Mesenchymal stem cell (in vitro differentiated cells and primary cell): ENCODE data around the gene GAMT.
A peak's percentile ranks its signal among the peaks of the same experiment; 100 is the strongest.

ENCODE experiments used
- DNase-seq: peaks from one replicate; pipeline ENCODE4 v3.0.0-alpha.2; 2013
- H2AFZ ChIP-seq: one replicate; pipeline ENCODE4 v1.6.1; 2013; ENCODE audit warnings: low read depth, mild to moderate bottlenecking, control low read depth, inconsistent platforms, low read length, moderate library complexity
- H2AK5ac ChIP-seq: 2 replicates; pipeline ENCODE4 v1.6.1; 2013; ENCODE audit warnings: low read length, moderate library complexity, mild to moderate bottlenecking, inconsistent platforms; ENCODE audit not compliant: severe bottlenecking
- H2BK120ac ChIP-seq: one replicate; pipeline ENCODE4 v1.6.1; 2013; ENCODE audit warnings: low read depth, mild to moderate bottlenecking, inconsistent platforms, low read length, moderate library complexity
- H2BK12ac ChIP-seq, 2 experiments: one replicate each; pipeline ENCODE4 v1.6.1; 2013; ENCODE audit warnings: inconsistent platforms in 2 of 2, low read length in 2 of 2, mild to moderate bottlenecking in 2 of 2, moderate library complexity in 2 of 2, control low read depth in 1 of 2
- H2BK15ac ChIP-seq: one replicate; pipeline ENCODE4 v1.6.1; 2013; ENCODE audit warnings: mild to moderate bottlenecking, low read depth, inconsistent platforms; ENCODE audit not compliant: poor library complexity, severe bottlenecking
- H2BK5ac ChIP-seq: 2 replicates; pipeline ENCODE4 v1.6.1; 2013; ENCODE audit warnings: low read depth, mild to moderate bottlenecking, low read length, control low read depth, inconsistent platforms; ENCODE audit not compliant: poor library complexity, severe bottlenecking
- H3K14ac ChIP-seq, 2 experiments: one replicate each; pipeline ENCODE4 v1.6.1; 2013; ENCODE audit warnings: inconsistent platforms in 2 of 2, low read length in 2 of 2, control low read depth in 1 of 2, mild to moderate bottlenecking in 1 of 2, moderate library complexity in 1 of 2
- H3K18ac ChIP-seq, 2 experiments: one replicate each; pipeline ENCODE4 v1.6.1; 2013; ENCODE audit warnings: inconsistent platforms in 2 of 2, low read length in 2 of 2, control low read depth in 1 of 2, low read depth in 1 of 2, mild to moderate bottlenecking in 1 of 2
- H3K23ac ChIP-seq, 2 experiments: one replicate each; pipeline ENCODE4 v1.6.1; 2013; ENCODE audit warnings: inconsistent platforms in 2 of 2, low read length in 2 of 2, mild to moderate bottlenecking in 2 of 2, moderate library complexity in 2 of 2, control low read depth in 1 of 2
- H3K27ac ChIP-seq: 2 replicates; pipeline ENCODE4 v1.5.1; 2013; ENCODE audit warnings: mild to moderate bottlenecking, moderate library complexity, low read length, control low read depth, inconsistent platforms; ENCODE audit not compliant: poor library complexity, severe bottlenecking
- H3K27me3 ChIP-seq, 2 experiments: 2 replicates each; pipeline versions ENCODE4 v1.6.1 to v1.7.0; 2013; ENCODE audit warnings: low read length in 2 of 2, mild to moderate bottlenecking in 2 of 2, moderate library complexity in 2 of 2, control low read depth in 1 of 2, inconsistent platforms in 1 of 2; ENCODE audit not compliant: control insufficient read depth in 1 of 2, insufficient read depth in 1 of 2
- H3K36me3 ChIP-seq, 2 experiments: 2 replicates each; pipeline versions ENCODE4 v1.6.1 to v1.7.0; 2013; ENCODE audit warnings: low read length in 2 of 2, control low read depth in 1 of 2, inconsistent platforms in 1 of 2, low read depth in 1 of 2, mild to moderate bottlenecking in 1 of 2; ENCODE audit not compliant: insufficient read depth in 2 of 2, control insufficient read depth in 1 of 2
- H3K4ac ChIP-seq, 2 experiments: one replicate each; pipeline ENCODE4 v1.6.1; 2013; ENCODE audit warnings: inconsistent platforms in 2 of 2, low read length in 2 of 2, mild to moderate bottlenecking in 2 of 2, moderate library complexity in 2 of 2, control low read depth in 1 of 2, low read depth in 1 of 2
- H3K4me1 ChIP-seq: 2 replicates; pipeline ENCODE4 v1.6.1; 2013; ENCODE audit warnings: low read depth, low read length, control low read depth; ENCODE audit not compliant: control insufficient read depth, insufficient read depth
- H3K4me2 ChIP-seq: 2 replicates; pipeline ENCODE4 v1.6.1; 2013; ENCODE audit warnings: low read length, mild to moderate bottlenecking, inconsistent platforms; ENCODE audit not compliant: poor library complexity, severe bottlenecking
- H3K4me3 ChIP-seq, 2 experiments: 2 replicates each; pipeline versions ENCODE4 v1.5.1 to v1.7.0; 2013; ENCODE audit warnings: low read length in 2 of 2, mild to moderate bottlenecking in 2 of 2, control low read depth in 1 of 2, low read depth in 1 of 2; ENCODE audit not compliant: insufficient read depth in 1 of 2
- H3K79me1 ChIP-seq: replicated peaks from 2 replicates; pipeline ENCODE4 v1.6.1; 2013; ENCODE audit warnings: mild to moderate bottlenecking, control low read depth, low read length, inconsistent platforms; ENCODE audit not compliant: poor library complexity, severe bottlenecking
- H3K9ac ChIP-seq: 2 replicates; pipeline ENCODE4 v1.7.0; 2013; ENCODE audit warnings: mild to moderate bottlenecking, low read length, moderate library complexity
- H3K9me3 ChIP-seq: 2 replicates; pipeline ENCODE4 v1.7.0; 2013; ENCODE audit warnings: mild to moderate bottlenecking, low read length; ENCODE audit not compliant: control insufficient read depth
- H4K8ac ChIP-seq: one replicate; pipeline ENCODE4 v1.6.1; 2013; ENCODE audit warnings: inconsistent platforms, mild to moderate bottlenecking, low read length, moderate library complexity
- H4K91ac ChIP-seq: one replicate; pipeline ENCODE4 v1.6.1; 2013; ENCODE audit warnings: mild to moderate bottlenecking, low read length, inconsistent platforms
- WGBS: methylation state at CpG from one replicate; pipeline ENCODE4 v1.1.7; 2013; ENCODE audit warnings: mixed read lengths; 5-methylcytosine and 5-hydroxymethylcytosine counted together

GAMT gene

DNA sequence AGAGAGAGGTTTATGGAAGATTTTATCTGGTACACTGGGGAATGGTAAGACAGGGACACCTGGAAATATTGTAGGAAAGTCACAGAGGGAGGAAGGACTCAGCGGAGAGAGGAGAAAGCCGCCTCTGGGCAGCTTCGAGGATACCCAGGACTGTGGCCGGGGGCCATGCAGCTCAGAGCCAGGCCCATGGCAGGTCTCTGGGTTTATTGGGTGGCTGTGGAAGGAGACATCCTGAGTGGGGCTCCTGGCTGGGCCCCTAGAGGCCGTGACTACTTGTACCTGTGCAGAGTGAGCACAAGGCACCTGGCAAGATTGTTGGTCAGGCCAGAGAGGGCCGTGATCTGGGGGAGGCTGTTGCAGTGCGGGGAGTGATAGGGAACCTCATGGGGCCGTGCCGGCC is 9.4 kb upstream of the GAMT start:
- Histone ChIP-seq H3K18ac (no peak overlapping the region), H3K9ac (peak overlapping the region; percentile 93), H3K23ac (peak overlapping the region in 1 of 2 experiments; percentile 70), H3K4me1 (peaks cover 64% of the 10 kb centered on the region), H2AFZ (no peak overlapping the region), H2BK15ac (no peak overlapping the region), H2AK5ac (peak overlapping the region; percentile 49), H3K14ac (no peak overlapping the region), H3K27ac (peak overlapping the region; percentile 73), H3K4ac (no peak overlapping the region), H4K8ac (no peak overlapping the region), H3K36me3 (peaks cover 10 to 27% of the 10 kb centered on the region in 2 experiments), H4K91ac (no peak overlapping the region), H3K27me3 (no peaks in the 10 kb centered on the region), H2BK12ac (no peak overlapping the region), H3K4me2 (peak overlapping the region; percentile 9), H3K4me3 (peak overlapping the region in 1 of 2 experiments; percentile 92), H3K79me1 (no peaks in the 10 kb centered on the region), H2BK5ac (peak overlapping the region; percentile 35), H3K9me3 (no peaks in the 10 kb centered on the region), H2BK120ac (no peak overlapping the region)
- WGBS: 97% methylated on average over 9 of the region's 9 CpGs
- DNase-seq: no peak

DNA sequence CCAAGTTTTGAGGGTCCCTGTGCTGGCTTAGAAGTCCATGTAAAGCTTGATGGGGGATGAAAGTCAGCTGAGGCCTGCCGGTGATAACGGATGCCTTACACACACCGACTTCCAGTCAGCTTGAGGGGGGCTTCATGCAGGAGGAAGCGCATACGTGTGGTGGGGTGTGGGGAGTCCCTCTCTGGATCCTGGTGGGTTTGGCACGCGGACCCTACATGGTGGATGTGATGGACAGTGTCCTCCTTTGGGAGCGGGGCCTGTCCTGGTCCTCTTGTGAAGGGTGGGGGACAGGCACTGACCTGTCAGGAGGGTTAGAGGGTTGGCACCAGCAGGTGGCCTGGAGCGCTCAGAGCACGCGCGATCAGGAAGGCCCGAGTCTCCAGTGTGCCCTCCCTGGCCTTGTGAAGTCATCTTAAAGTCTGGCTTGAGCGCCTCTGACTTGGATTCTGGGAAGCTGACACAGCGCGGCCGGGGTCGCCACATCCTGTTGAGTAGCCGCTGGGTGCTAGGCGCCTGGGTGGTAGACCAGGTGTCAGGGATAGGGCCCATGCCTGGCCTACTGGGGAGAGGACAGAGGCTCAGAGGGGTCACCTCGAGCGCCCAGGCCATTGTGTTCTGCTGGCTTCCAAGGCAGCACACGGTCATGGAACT is 8.9 kb upstream of the GAMT start:
- Histone ChIP-seq H3K4me3 (peak overlapping the region; percentile 5 to 92), H4K8ac (no peak overlapping the region), H3K4me2 (peak overlapping the region; percentile 24), H2AFZ (no peak overlapping the region), H3K79me1 (no peaks in the 10 kb centered on the region), H2BK12ac (no peak overlapping the region), H2AK5ac (peak overlapping the region; percentile 49), H2BK5ac (peak overlapping the region; percentile 35), H3K27me3 (no peaks in the 10 kb centered on the region), H3K18ac (peak overlapping the region in 1 of 2 experiments; percentile 41), H2BK15ac (no peak overlapping the region), H2BK120ac (no peak overlapping the region), H3K9ac (peak overlapping the region; percentile 93), H4K91ac (no peak overlapping the region), H3K9me3 (no peaks in the 10 kb centered on the region), H3K14ac (peak overlapping the region in 1 of 2 experiments; percentile 92), H3K23ac (peak overlapping the region in 1 of 2 experiments; percentile 70), H3K27ac (peak overlapping the region; percentile 73), H3K36me3 (peaks cover 10 to 27% of the 10 kb centered on the region in 2 experiments), H3K4ac (no peak overlapping the region), H3K4me1 (peaks cover 58% of the 10 kb centered on the region)
- DNase-seq: peak; percentile 30
- WGBS: 94% methylated on average over 23 of the region's 23 CpGs

GRCh38 chr19:1409204-1410005 is 8.1 kb upstream of the GAMT start:
- Histone ChIP-seq H3K4me2 (peak overlapping the region; percentile 93), H3K18ac (peak overlapping the region in 1 of 2 experiments; percentile 67), H3K4ac (peak overlapping the region; percentile 59 to 96), H3K79me1 (no peaks in the 10 kb centered on the region), H3K27me3 (no peaks in the 10 kb centered on the region), H3K4me1 (peaks cover 53% of the 10 kb centered on the region), H3K14ac (peak overlapping the region in 1 of 2 experiments; percentile 68), H3K36me3 (peaks cover 10 to 27% of the 10 kb centered on the region in 2 experiments), H2AK5ac (peak overlapping the region; percentile 63), H3K4me3 (peak overlapping the region; percentile 78 to 92), H2BK5ac (no peak overlapping the region), H3K9me3 (no peaks in the 10 kb centered on the region), H2BK120ac (no peak overlapping the region), H4K91ac (peak overlapping the region; percentile 59), H3K27ac (peak overlapping the region; percentile 48), H4K8ac (peak overlapping the region; percentile 24), H2AFZ (no peak overlapping the region), H2BK15ac (peak overlapping the region; percentile 12), H3K23ac (peak overlapping the region in 1 of 2 experiments; percentile 68), H2BK12ac (peak overlapping the region; percentile 14 to 37), H3K9ac (peak overlapping the region; percentile 93)
- no peak for DNase-seq
- 89% methylated on average over 33 of the region's 33 CpGs for WGBS
